ENCODE data around the gene DSCAM.

- TF ChIP-seq, protein P1, sequence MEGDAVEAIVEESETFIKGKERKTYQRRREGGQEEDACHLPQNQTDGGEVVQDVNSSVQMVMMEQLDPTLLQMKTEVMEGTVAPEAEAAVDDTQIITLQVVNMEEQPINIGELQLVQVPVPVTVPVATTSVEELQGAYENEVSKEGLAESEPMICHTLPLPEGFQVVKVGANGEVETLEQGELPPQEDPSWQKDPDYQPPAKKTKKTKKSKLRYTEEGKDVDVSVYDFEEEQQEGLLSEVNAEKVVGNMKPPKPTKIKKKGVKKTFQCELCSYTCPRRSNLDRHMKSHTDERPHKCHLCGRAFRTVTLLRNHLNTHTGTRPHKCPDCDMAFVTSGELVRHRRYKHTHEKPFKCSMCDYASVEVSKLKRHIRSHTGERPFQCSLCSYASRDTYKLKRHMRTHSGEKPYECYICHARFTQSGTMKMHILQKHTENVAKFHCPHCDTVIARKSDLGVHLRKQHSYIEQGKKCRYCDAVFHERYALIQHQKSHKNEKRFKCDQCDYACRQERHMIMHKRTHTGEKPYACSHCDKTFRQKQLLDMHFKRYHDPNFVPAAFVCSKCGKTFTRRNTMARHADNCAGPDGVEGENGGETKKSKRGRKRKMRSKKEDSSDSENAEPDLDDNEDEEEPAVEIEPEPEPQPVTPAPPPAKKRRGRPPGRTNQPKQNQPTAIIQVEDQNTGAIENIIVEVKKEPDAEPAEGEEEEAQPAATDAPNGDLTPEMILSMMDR (IDR thresholded peaks at IDR 0.05): peak in 1 of 5 experiments; percentile 22
- TF ChIP-seq POLR2A (IDR thresholded peaks at IDR 0.05) (no peak), EP300 (IDR thresholded peaks at IDR 0.05) (no peak)
Observed at GRCh38 chr21:40512590-40512989, 334.4 kb downstream of the DSCAM start.
